ENCODE results near the gene SSC5D. TPM values are rescaled to one million over a fixed set of nuclear protein-coding genes. Genes with fewer than 3 reads are reported as not detected.

The SSC5D gene
- total and polyA plus RNA-seq, 2 donors, result 0.80 to 1.8 TPM

DNA sequence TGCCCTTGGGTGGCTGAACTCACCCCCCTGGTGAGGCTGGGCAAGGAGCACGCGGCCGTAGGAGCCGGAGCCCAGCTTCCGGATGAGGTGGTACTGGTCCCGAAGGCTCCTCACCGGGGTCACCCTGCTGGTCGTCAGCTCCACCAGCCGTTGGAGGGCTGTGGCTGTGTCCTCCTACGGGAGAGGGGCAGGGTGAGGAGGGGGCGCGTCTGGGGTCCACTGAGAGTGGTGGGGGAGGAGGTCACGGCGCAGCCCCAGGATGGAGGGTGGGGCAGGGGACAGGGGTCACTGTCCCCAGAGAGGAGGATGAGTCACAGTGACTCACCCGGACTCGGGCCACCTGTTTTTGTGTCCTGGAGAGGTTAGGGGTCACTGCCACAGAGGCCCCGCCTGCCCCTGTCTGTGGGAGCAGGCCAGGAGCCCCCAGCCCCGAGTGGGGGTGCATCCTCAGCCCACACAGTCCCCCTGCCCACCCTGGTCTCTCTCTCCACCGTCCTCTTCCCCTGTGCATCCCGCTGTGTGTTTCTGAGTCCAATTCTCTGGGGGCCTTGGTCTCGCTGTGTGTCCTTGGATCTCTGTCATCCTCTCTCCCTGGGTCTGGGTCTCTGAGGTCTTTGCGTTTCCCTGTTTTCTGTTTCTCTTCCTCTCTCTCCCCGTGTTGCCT is 56.7 kb downstream of the SSC5D start:
- H3K27me3 ChIP-seq (ENCODE audit: control insufficient read depth in 2 of 2, insufficient read depth in 1 of 2, low read length in 1 of 2), result peaks cover 0 to 38% of the 10 kb centered on the region in 2 donors
- no peaks in the 10 kb centered on the region for H3K36me3 ChIP-seq (ENCODE audit: control insufficient read depth in 2 of 2, insufficient read depth in 2 of 2, low read length in 1 of 2)
- no peaks in the 10 kb centered on the region for H3K4me1 ChIP-seq (ENCODE audit: control insufficient read depth in 2 of 2, insufficient read depth in 2 of 2, low read length in 2 of 2)
- H3K27ac ChIP-seq (ENCODE audit: low read depth in 1 of 2, low read length in 1 of 2), result no peak overlapping the region
- WGBS, result 91% methylated on average over 23 of the region's 23 CpGs
- no peaks in the 10 kb centered on the region for H3K9me3 ChIP-seq (ENCODE audit: control insufficient read depth in 2 of 2, insufficient read depth in 1 of 2, low read length in 1 of 2)
- H3K4me3 ChIP-seq (ENCODE audit: low read length in 2 of 2), result no peak overlapping the region
- no peak for DNase-seq (ENCODE audit: low read depth in 6 of 9, low spot score in 9 of 9)

DNA sequence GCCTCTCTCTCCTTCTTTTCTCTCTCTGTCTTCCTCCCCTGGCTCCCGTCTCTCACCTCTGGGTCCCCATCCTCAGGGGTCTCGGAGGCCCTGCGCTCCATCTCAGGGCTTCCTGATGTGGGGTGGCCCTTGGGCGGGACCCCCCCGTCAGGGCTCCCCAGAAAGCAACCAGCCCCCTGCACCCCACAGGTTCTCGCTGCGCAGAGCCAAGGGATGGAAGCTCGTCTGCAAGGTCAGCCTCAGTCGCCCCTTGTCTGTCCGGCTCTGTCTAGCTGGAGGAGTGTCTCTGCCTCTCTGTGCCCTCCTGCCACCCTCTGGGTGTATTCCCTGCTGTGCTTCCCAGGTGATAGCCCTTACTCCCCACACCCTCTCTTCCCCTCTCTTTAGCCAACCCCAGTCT is 57.2 kb downstream of the SSC5D start, which contains the start of gene SBK3:
Gene SBK3 (minus strand): TSS at position 101 of the 400 bp plus-strand sequence. CDS start 0 bp downstream, at position 101.
- Histone ChIP-seq H3K36me3 (ENCODE audit: control insufficient read depth in 2 of 2, insufficient read depth in 2 of 2, low read length in 1 of 2) (no peaks in the 10 kb centered on the region), H3K9me3 (ENCODE audit: control insufficient read depth in 2 of 2, insufficient read depth in 1 of 2, low read length in 1 of 2) (no peaks in the 10 kb centered on the region), H3K27ac (ENCODE audit: low read depth in 1 of 2, low read length in 1 of 2) (no peak within 1 kb of the TSS), H3K4me3 (ENCODE audit: low read length in 2 of 2) (no peak within 1 kb of the TSS), H3K27me3 (ENCODE audit: control insufficient read depth in 2 of 2, insufficient read depth in 1 of 2, low read length in 1 of 2) (peaks cover 0 to 43% of the 10 kb centered on the region in 2 donors), H3K4me1 (ENCODE audit: control insufficient read depth in 2 of 2, insufficient read depth in 2 of 2, low read length in 2 of 2) (no peaks in the 10 kb centered on the region)
- 96% methylated on average over 10 of the region's 10 CpGs for WGBS
- no peak for DNase-seq (ENCODE audit: low read depth in 6 of 9, low spot score in 9 of 9)

DNA sequence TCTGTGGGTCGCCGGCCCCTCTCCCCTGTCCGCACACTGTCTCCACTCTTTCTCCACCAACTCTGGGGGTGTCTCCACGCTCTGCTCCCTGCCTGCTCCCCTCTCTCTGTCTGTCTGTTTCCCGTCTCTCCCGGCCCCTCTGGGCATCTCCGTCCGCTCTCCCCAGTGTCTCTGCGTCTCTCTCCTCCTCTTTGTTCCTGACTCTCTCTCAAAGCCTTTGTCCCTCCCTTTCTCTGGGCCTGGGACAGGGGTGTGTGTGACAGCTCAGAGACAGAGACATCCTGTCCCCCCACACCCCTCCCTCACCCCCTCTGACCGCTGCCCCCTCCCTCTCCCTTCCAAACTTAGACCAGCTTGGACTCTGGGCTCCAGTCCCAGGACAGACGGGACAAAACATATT is 57.8 kb downstream of the SSC5D start:
- WGBS, result 90% methylated on average over 11 of the region's 11 CpGs
- DNase-seq (ENCODE audit: low read depth in 6 of 9, low spot score in 9 of 9), result no peak
- Histone ChIP-seq H3K4me1 (ENCODE audit: control insufficient read depth in 2 of 2, insufficient read depth in 2 of 2, low read length in 2 of 2) (no peaks in the 10 kb centered on the region), H3K9me3 (ENCODE audit: control insufficient read depth in 2 of 2, insufficient read depth in 1 of 2, low read length in 1 of 2) (no peaks in the 10 kb centered on the region), H3K27ac (ENCODE audit: low read depth in 1 of 2, low read length in 1 of 2) (no peak overlapping the region), H3K27me3 (ENCODE audit: control insufficient read depth in 2 of 2, insufficient read depth in 1 of 2, low read length in 1 of 2) (peaks cover 0 to 46% of the 10 kb centered on the region in 2 donors), H3K4me3 (ENCODE audit: low read length in 2 of 2) (no peak overlapping the region), H3K36me3 (ENCODE audit: control insufficient read depth in 2 of 2, insufficient read depth in 2 of 2, low read length in 1 of 2) (no peaks in the 10 kb centered on the region)

DNA sequence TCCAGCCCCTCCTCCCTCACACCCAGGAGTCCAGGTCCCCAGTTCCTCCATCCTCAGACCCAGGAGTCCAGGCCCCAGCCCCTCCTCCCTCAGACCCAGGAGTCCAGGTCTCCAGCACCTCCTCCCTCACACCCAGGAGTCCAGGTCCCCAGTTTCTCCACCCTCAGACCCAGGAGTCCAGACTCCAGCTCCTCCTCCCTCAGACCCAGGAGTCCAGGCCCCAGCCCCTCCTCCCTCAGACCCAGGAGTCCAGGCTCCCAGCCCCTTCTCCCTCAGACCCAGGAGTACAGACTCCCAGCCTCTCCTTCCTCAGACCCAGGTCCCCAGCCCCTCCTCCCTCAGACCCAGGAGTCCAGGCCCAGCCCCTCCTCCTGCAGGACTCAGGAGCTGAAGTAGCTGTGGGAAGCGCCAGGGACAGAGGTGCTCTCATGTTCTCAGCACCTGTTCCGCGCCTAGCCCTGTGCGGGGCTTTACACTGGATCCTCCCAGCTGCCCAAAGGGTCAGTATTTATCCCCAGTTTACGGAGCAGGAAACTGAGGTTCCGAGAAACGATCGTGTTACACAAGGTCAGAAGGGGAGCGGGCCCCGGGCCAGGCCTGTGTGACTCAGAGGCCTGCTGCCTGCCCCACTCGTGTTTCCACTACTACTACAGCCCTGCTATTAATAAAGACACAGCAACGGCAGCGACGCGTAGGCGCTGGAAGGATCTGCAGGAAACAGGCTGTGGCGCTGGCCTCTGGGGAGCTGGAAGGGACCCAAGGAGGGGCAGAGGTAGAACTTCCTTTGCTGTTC is 58.8 kb downstream of the SSC5D start:
- Histone ChIP-seq H3K4me1 (ENCODE audit: control insufficient read depth in 2 of 2, insufficient read depth in 2 of 2, low read length in 2 of 2) (no peaks in the 10 kb centered on the region), H3K36me3 (ENCODE audit: control insufficient read depth in 2 of 2, insufficient read depth in 2 of 2, low read length in 1 of 2) (no peaks in the 10 kb centered on the region), H3K9me3 (ENCODE audit: control insufficient read depth in 2 of 2, insufficient read depth in 1 of 2, low read length in 1 of 2) (no peaks in the 10 kb centered on the region), H3K27ac (ENCODE audit: low read depth in 1 of 2, low read length in 1 of 2) (peak overlapping the region in 1 of 2 donors; percentile 42), H3K4me3 (ENCODE audit: low read length in 2 of 2) (no peak overlapping the region), H3K27me3 (ENCODE audit: control insufficient read depth in 2 of 2, insufficient read depth in 1 of 2, low read length in 1 of 2) (peaks cover 0 to 55% of the 10 kb centered on the region in 2 donors)
- 33% methylated on average over 17 of the region's 17 CpGs for WGBS
- no peak for DNase-seq (ENCODE audit: low read depth in 6 of 9, low spot score in 9 of 9)

DNA sequence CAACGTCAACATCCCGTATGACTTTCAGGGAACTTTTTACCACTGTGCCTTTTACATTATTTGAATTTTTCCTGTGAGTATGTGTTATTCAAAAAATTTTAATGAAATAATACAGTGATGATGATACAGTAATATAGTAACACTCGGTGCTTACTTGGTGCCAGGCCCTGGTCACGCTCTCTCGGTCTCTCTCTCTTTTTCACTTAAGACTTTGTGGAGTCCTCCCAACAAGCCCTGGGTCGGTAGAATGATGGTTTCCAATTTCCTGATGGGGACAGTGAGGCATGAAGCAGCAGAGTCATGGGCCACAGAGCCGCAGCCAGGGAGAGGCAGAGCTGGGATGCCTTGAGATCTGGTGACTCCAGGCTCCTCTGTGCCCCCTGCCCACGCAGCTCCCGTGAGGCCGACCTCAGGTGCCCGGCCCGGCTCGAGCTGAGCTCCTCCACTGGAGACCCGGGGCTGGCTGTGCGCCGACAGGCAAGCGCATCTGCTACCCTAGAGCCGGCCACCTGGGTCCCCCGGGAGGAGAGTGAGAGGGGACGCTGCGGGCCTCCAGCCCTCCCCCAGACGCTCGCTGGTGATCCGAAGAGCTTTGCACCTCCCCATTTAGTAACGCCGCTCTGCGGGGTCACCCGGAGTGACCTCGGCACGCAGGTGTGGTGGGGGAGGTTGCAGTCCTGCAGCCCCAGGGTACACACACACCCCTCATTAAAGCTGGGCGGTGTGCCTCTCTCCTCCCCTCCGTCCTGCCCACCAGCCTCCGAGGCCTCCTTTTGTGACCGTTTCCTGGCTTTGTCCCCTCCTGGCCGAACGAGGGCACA is 61.5 kb downstream of the SSC5D start:
- Histone ChIP-seq H3K9me3 (ENCODE audit: control insufficient read depth in 2 of 2, insufficient read depth in 1 of 2, low read length in 1 of 2) (no peaks in the 10 kb centered on the region), H3K4me1 (ENCODE audit: control insufficient read depth in 2 of 2, insufficient read depth in 2 of 2, low read length in 2 of 2) (no peaks in the 10 kb centered on the region), H3K36me3 (ENCODE audit: control insufficient read depth in 2 of 2, insufficient read depth in 2 of 2, low read length in 1 of 2) (no peaks in the 10 kb centered on the region), H3K27me3 (ENCODE audit: control insufficient read depth in 2 of 2, insufficient read depth in 1 of 2, low read length in 1 of 2) (peaks cover 0 to 68% of the 10 kb centered on the region in 2 donors), H3K4me3 (ENCODE audit: low read length in 2 of 2) (no peak overlapping the region), H3K27ac (ENCODE audit: low read depth in 1 of 2, low read length in 1 of 2) (no peak overlapping the region)
- 85% methylated on average over 36 of the region's 36 CpGs for WGBS
- DNase-seq (ENCODE audit: low read depth in 6 of 9, low spot score in 9 of 9), result no peak

DNA sequence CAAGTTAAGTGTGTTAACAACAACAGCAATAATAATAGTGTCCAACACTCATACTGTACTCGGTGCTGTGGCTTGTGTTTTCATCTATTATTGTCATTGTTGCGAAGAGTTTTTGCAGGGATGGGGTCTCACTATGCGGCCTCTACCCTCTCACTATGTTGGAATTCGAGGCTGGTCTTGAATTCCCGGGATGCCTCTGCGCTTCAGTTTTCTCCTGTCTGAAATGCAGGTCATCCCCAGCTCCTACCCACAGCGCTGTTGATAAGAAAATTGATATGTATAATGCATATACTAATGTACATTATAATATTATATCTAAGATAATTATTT is 62.0 kb downstream of the SSC5D start:
- Histone ChIP-seq H3K4me3 (ENCODE audit: low read length in 2 of 2) (no peak overlapping the region), H3K27ac (ENCODE audit: low read depth in 1 of 2, low read length in 1 of 2) (no peak overlapping the region), H3K36me3 (ENCODE audit: control insufficient read depth in 2 of 2, insufficient read depth in 2 of 2, low read length in 1 of 2) (no peaks in the 10 kb centered on the region), H3K9me3 (ENCODE audit: control insufficient read depth in 2 of 2, insufficient read depth in 1 of 2, low read length in 1 of 2) (no peaks in the 10 kb centered on the region), H3K4me1 (ENCODE audit: control insufficient read depth in 2 of 2, insufficient read depth in 2 of 2, low read length in 2 of 2) (no peaks in the 10 kb centered on the region), H3K27me3 (ENCODE audit: control insufficient read depth in 2 of 2, insufficient read depth in 1 of 2, low read length in 1 of 2) (peaks cover 0 to 68% of the 10 kb centered on the region in 2 donors)
- WGBS, result 94% methylated on average over 7 of the region's 7 CpGs
- no peak for DNase-seq (ENCODE audit: low read depth in 6 of 9, low spot score in 9 of 9)

- 90% methylated on average over 5 of the region's 5 CpGs for WGBS
- peaks cover 0 to 58% of the 10 kb centered on the region in 2 donors for H3K27me3 ChIP-seq (ENCODE audit: control insufficient read depth in 2 of 2, insufficient read depth in 1 of 2, low read length in 1 of 2)
Measured at GRCh38 chr19:55552206-55552605, 64.0 kb downstream of the SSC5D start.

GRCh38 chr19:55552620-55553019 is 64.4 kb downstream of the SSC5D start:
- H3K27me3 ChIP-seq (ENCODE audit: control insufficient read depth in 2 of 2, insufficient read depth in 1 of 2, low read length in 1 of 2), result peaks cover 0 to 54% of the 10 kb centered on the region in 2 donors
- WGBS, result 88% methylated on average over 13 of the region's 13 CpGs

More at GRCh38 chr19:55552206-55552605, 64.0 kb downstream of the SSC5D start:
- Histone ChIP-seq H3K4me1 (ENCODE audit: control insufficient read depth in 2 of 2, insufficient read depth in 2 of 2, low read length in 2 of 2) (no peaks in the 10 kb centered on the region), H3K4me3 (ENCODE audit: low read length in 2 of 2) (no peak overlapping the region), H3K36me3 (ENCODE audit: control insufficient read depth in 2 of 2, insufficient read depth in 2 of 2, low read length in 1 of 2) (no peaks in the 10 kb centered on the region), H3K27ac (ENCODE audit: low read depth in 1 of 2, low read length in 1 of 2) (no peak overlapping the region), H3K9me3 (ENCODE audit: control insufficient read depth in 2 of 2, insufficient read depth in 1 of 2, low read length in 1 of 2) (no peaks in the 10 kb centered on the region)
- no peak for DNase-seq (ENCODE audit: low read depth in 6 of 9, low spot score in 9 of 9)

More at GRCh38 chr19:55552620-55553019, 64.4 kb downstream of the SSC5D start:
- Histone ChIP-seq H3K27ac (ENCODE audit: low read depth in 1 of 2, low read length in 1 of 2) (no peak overlapping the region), H3K36me3 (ENCODE audit: control insufficient read depth in 2 of 2, insufficient read depth in 2 of 2, low read length in 1 of 2) (no peaks in the 10 kb centered on the region), H3K4me1 (ENCODE audit: control insufficient read depth in 2 of 2, insufficient read depth in 2 of 2, low read length in 2 of 2) (no peaks in the 10 kb centered on the region), H3K9me3 (ENCODE audit: control insufficient read depth in 2 of 2, insufficient read depth in 1 of 2, low read length in 1 of 2) (no peaks in the 10 kb centered on the region), H3K4me3 (ENCODE audit: low read length in 2 of 2) (no peak overlapping the region)
- DNase-seq (ENCODE audit: low read depth in 6 of 9, low spot score in 9 of 9), result no peak

Measured in thymus (tissue), 11 donors.